GM23248 (cell line): Measurements from ENCODE around the gene CLDN11.

ENCODE experiments used
- EZH2 ChIP-seq: fragments of 200-600 bp; sonication (generic); IDR thresholded peaks from 2 replicates; pipeline ENCODE4 v1.6.1; 2018; ENCODE audit warnings: antibody characterized with exemption, mild to moderate bottlenecking; ENCODE audit not compliant: insufficient read depth, poor library complexity, severe bottlenecking
- EZH2phosphoT487 ChIP-seq: fragments of 200-600 bp; sonication (generic); IDR thresholded peaks from 2 replicates; pipeline ENCODE4 v1.6.1; 2018; ENCODE audit warnings: antibody characterized with exemption, moderate library complexity, mild to moderate bottlenecking, low read depth; ENCODE audit not compliant: insufficient read depth

DNA sequence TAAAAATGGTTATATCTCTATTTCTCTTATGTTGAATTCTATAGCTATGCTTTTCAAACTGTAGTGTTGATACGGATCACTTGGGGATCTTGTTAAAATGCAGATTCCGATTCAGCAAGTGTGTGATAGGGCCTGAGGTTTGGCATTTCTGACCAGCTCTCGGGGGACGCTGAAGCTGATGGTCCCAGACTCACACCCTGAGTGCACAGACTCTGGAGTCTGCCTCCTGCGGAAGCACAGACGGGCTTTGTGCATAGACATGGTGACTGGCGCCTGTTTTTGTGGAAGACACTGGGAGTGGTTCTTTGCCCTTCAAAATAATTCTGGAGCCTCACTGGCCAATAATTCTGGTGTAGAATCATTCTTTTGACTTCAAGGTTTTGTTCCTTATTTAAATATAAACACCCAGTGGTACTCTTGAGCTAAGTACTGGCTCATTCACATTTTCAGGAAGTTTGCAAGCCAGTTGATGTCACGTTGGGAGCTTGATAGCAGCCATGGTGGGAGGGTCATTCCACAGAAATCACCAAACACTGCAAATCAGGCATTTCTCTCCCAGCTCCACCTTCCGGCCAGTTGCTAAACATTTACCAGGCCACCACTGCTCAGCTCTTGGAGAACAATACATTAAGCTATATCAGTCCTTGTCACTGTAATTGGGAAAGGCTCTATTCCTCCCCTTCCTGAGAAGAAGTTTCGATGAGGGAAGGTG is 19.2 kb downstream of the CLDN11 start:
- no peak for TF ChIP-seq EZH2
- no peak for TF ChIP-seq EZH2phosphoT487
